Measurements from ENCODE around the gene TRDMT1. TPM values are rescaled to one million over a fixed set of nuclear protein-coding genes. Genes with fewer than 3 reads are reported as not detected.

Gene TRDMT1
- total RNA-seq, 4 donors from 2014 or later, result 29.4 to 39.7 (median 31.7) TPM

- H3K27me3 ChIP-seq, result no peaks in the 10 kb centered on the region
- no peak overlapping the region for H3K4me3 ChIP-seq (replicated peaks in 1 of 3)
- H3K4me1 ChIP-seq, result peaks cover 22 to 27% of the 10 kb centered on the region in 2 donors
- H3K27ac ChIP-seq, result peak overlapping the region in 2 of 3 donors; percentile 66 to 69
- intact Hi-C loops (cut with DNase I), result no loop called here
- no peaks in the 10 kb centered on the region for H3K36me3 ChIP-seq
- no peaks in the 10 kb centered on the region for H3K9me3 ChIP-seq
- 90 to 97% methylated on average over 6 of the region's 6 CpGs for WGBS, 2 donors
- TF ChIP-seq CTCF (IDR thresholded peaks at IDR 0.05), result no peak
- TF ChIP-seq POLR2A (IDR thresholded peaks at IDR 0.05), result no peak
- DNase-seq, result no peak
These were observed 15.5 kb upstream of the TRDMT1 start for GRCh38 chr10:17216901-17217395.

GRCh38 chr10:17216217-17216900 lies 14.9 kb upstream of the TRDMT1 start:
- TF ChIP-seq CTCF (IDR thresholded peaks at IDR 0.05) (no peak), POLR2A (IDR thresholded peaks at IDR 0.05) (no peak)
- Histone ChIP-seq H3K4me3 (replicated peaks in 1 of 3) (no peak overlapping the region), H3K9me3 (no peaks in the 10 kb centered on the region), H3K4me1 (peaks cover 22 to 27% of the 10 kb centered on the region in 2 donors), H3K36me3 (no peaks in the 10 kb centered on the region), H3K27me3 (no peaks in the 10 kb centered on the region), H3K27ac (peak overlapping the region in 2 of 3 donors; percentile 66 to 69)
- intact Hi-C loops (cut with DNase I), result no loop called here
- WGBS, 2 donors, result 91 to 94% methylated on average over 5 of the region's 5 CpGs
- DNase-seq, result no peak

GRCh38 chr10:17215782-17216122 lies 14.3 kb upstream of the TRDMT1 start:
- TF ChIP-seq POLR2A (IDR thresholded peaks at IDR 0.05) (no peak), CTCF (IDR thresholded peaks at IDR 0.05) (no peak)

GRCh38 chr10:17214971-17215781 lies 13.7 kb upstream of the TRDMT1 start:
- H3K27me3 ChIP-seq, result no peaks in the 10 kb centered on the region
- no peak for DNase-seq
- no peak overlapping the region for H3K4me3 ChIP-seq (replicated peaks in 1 of 3)
- no peaks in the 10 kb centered on the region for H3K36me3 ChIP-seq
- no peak for TF ChIP-seq CTCF (IDR thresholded peaks at IDR 0.05)
- H3K4me1 ChIP-seq, result peaks cover 15 to 21% of the 10 kb centered on the region in 2 donors
- 55 to 69% methylated on average over 9 of the region's 9 CpGs for WGBS, 2 donors
- no peaks in the 10 kb centered on the region for H3K9me3 ChIP-seq
- peak overlapping the region; percentile 4 to 69 (median 66) for H3K27ac ChIP-seq
- intact Hi-C loops (cut with DNase I), result no loop called here

More at GRCh38 chr10:17215782-17216122, 14.3 kb upstream of the TRDMT1 start:
- Histone ChIP-seq H3K9me3 (no peaks in the 10 kb centered on the region), H3K4me3 (replicated peaks in 1 of 3) (no peak overlapping the region), H3K27ac (peak overlapping the region; percentile 4 to 69 (median 66)), H3K36me3 (no peaks in the 10 kb centered on the region), H3K4me1 (peaks cover 19 to 24% of the 10 kb centered on the region in 2 donors), H3K27me3 (no peaks in the 10 kb centered on the region)
- no peak for DNase-seq
- intact Hi-C loops (cut with DNase I), result no loop called here
- 92 to 94% methylated on average over 2 of the region's 2 CpGs for WGBS, 2 donors

GRCh38 chr10:17214526-17214925 lies 13.1 kb upstream of the TRDMT1 start:
- 75 to 81% methylated on average over 2 of the region's 2 CpGs for WGBS, 2 donors
- peaks cover 13 to 16% of the 10 kb centered on the region in 2 donors for H3K4me1 ChIP-seq

More at GRCh38 chr10:17214526-17214925, 13.1 kb upstream of the TRDMT1 start:
- Histone ChIP-seq H3K36me3 (no peaks in the 10 kb centered on the region), H3K27ac (peak overlapping the region; percentile 4 to 69 (median 66)), H3K4me3 (replicated peaks in 1 of 3) (no peak overlapping the region), H3K9me3 (no peaks in the 10 kb centered on the region), H3K27me3 (no peaks in the 10 kb centered on the region)
- no peak for DNase-seq
- intact Hi-C loops (cut with DNase I), result no loop called here
- TF ChIP-seq POLR2A (IDR thresholded peaks at IDR 0.05) (no peak), CTCF (IDR thresholded peaks at IDR 0.05) (no peak)

Measured in thyroid gland (tissue), 4 donors.